ENCODE results near the gene FAM8A1. TPM values are rescaled to one million over a fixed set of nuclear protein-coding genes. Genes with fewer than 3 reads are reported as not detected.
A peak's percentile ranks its signal among the peaks of the same experiment; 100 is the strongest.
"Not testable (repeated sequence)": the region's sequence is repeated elsewhere in the genome, so short reads cannot be mapped to it uniquely, and the experiment has no call there.

Gene FAM8A1
- total RNA-seq, 1 experiment from 2014 or later = 9.0 TPM

- H3K9me3 ChIP-seq (ENCODE audit: low read length) = no peaks in the 10 kb centered on the region
- no peak overlapping the region for H3K27ac ChIP-seq (ENCODE audit: low read length)
- POLR2A ChIA-PET (ENCODE audit: unreplicated experiment) = no interaction called here
- H4K20me1 ChIP-seq (ENCODE audit: low read length) = no peaks in the 10 kb centered on the region
- H3K27me3 ChIP-seq (ENCODE audit: low read length) = no peaks in the 10 kb centered on the region
- ATAC-seq (peak; percentile 75), DNase-seq (peak; percentile 75)
- no peaks in the 10 kb centered on the region for H3K9me2 ChIP-seq (replicated peaks; ENCODE audit: low read length)
- H3K4me3 ChIP-seq (ENCODE audit: low read length) = peak overlapping the region; percentile 15; the same call in 1 of the 2 replicates
- no peak for TF ChIP-seq EZH2phosphoT487 (IDR thresholded peaks at IDR 0.05; ENCODE audit: borderline replicate concordance, low read length)
- peak; percentile 96 for TF ChIP-seq CTCF (conservative IDR thresholded peaks at IDR 0.05; ENCODE audit: low read depth, low read length)
- peaks cover 9% of the 10 kb centered on the region for H3K4me1 ChIP-seq (ENCODE audit: insufficient read depth, low read length)
- H3F3A ChIP-seq (ENCODE audit: low read length, unreplicated experiment) = no peaks in the 10 kb centered on the region
- no peaks in the 10 kb centered on the region for H3K79me2 ChIP-seq (ENCODE audit: low read length)
- intact Hi-C loops (cut with micrococcal nuclease) = loop anchor here (1.0 to 5.0 kb wide), 4 partner anchors 87 to 428 kb away; partner anchors contain the start of gene RBM24
- H3K36me3 ChIP-seq (ENCODE audit: low read depth, low read length) = no peaks in the 10 kb centered on the region
- peak overlapping the region; percentile 35; the same call in 1 of the 2 replicates for H3K4me2 ChIP-seq (ENCODE audit: low read length)
- CTCF ChIA-PET = interaction anchor here (0.5 to 0.9 kb wide), 8 partner anchors 16 to 591 kb away, joined by 3 to 23 read pairs (median 4); partner anchors contain the start of gene FAM8A1
- H2AFZ ChIP-seq (ENCODE audit: low read length) = peak overlapping the region; percentile 58
- no TSS peak for BruUV-seq (replicated peaks)
- H3K9ac ChIP-seq (ENCODE audit: low read length) = no peak overlapping the region
Observed at GRCh38 chr6:17584241-17584803, 15.8 kb upstream of the FAM8A1 start.

DNA sequence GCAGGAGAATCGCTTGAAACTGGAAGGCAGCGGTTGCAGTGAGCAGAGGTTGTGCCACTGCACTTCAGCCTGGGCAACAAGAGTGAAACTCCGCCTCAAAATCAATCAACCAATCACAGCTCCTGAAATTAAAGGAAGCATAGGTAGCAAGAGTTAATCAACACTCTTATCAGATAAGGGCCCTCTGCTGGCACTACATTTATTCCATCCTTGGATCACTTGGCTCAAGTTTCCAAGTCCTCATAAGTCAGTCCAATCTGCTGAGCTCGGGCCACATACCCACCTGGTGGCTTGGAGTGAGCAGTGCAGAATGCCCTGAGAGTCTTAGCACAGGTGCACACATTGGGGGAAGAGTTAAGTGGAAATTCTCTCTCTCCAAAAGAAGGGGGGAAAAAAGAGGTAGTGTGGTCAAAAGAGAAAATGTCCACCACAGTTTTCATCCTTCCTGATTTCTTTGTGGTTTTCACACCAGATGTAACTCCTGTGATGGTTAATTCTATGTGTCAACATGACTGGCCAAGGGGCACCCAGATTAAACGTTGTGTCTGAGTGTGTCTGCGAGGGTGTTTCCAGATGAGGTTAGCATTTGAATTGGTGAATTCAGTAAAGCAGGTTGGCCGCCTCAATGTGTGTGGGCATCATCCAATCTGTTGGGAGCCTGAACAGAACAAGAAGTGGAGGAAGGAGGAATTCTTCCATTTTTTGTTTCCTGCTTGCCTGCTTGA is 14.2 kb upstream of the FAM8A1 start:
- Histone ChIP-seq H3K9ac (ENCODE audit: low read length) (no peak overlapping the region), H3F3A (ENCODE audit: low read length, unreplicated experiment) (no peaks in the 10 kb centered on the region), H3K9me3 (ENCODE audit: low read length) (no peaks in the 10 kb centered on the region), H2AFZ (ENCODE audit: low read length) (no peak overlapping the region), H3K27me3 (ENCODE audit: low read length) (no peaks in the 10 kb centered on the region), H3K9me2 (replicated peaks; ENCODE audit: low read length) (no peaks in the 10 kb centered on the region), H3K4me1 (ENCODE audit: insufficient read depth, low read length) (peaks cover 16% of the 10 kb centered on the region), H3K4me3 (ENCODE audit: low read length) (no peak overlapping the region), H3K79me2 (ENCODE audit: low read length) (no peaks in the 10 kb centered on the region), H3K4me2 (ENCODE audit: low read length) (no peak overlapping the region), H3K36me3 (ENCODE audit: low read depth, low read length) (no peaks in the 10 kb centered on the region), H4K20me1 (ENCODE audit: low read length) (no peaks in the 10 kb centered on the region), H3K27ac (ENCODE audit: low read length) (no peak overlapping the region)
- intact Hi-C loops (cut with micrococcal nuclease) = loop anchor here (2.0 kb wide), 1 partner anchor 229 kb away; no protein-coding TSS in a partner anchor
- CTCF ChIA-PET = interaction anchor here (0.6 kb wide), 2 partner anchors 80 to 158 kb away, joined by 3 read pairs; no protein-coding TSS in a partner anchor
- peak; percentile 74 for DNase-seq
- no TSS peak for BruUV-seq (replicated peaks)
- peak; percentile 67 for TF ChIP-seq CTCF (conservative IDR thresholded peaks at IDR 0.05; ENCODE audit: low read depth, low read length)
- TF ChIP-seq EZH2 (IDR thresholded peaks at IDR 0.05; ENCODE audit: low read length, unreplicated experiment) = no peak
- no peak for TF ChIP-seq EZH2phosphoT487 (IDR thresholded peaks at IDR 0.05; ENCODE audit: borderline replicate concordance, low read length)
- ATAC-seq = peak; percentile 34; the same call in 1 of the 2 replicates
- POLR2A ChIA-PET (ENCODE audit: unreplicated experiment) = interaction anchor here (0.6 to 0.8 kb wide), 2 partner anchors 15 to 156 kb away, joined by 3 to 7 read pairs; no protein-coding TSS in a partner anchor

- H3K27ac ChIP-seq (ENCODE audit: low read length); H3K4me3 ChIP-seq (ENCODE audit: low read length); DNase-seq; H3K27me3 ChIP-seq (ENCODE audit: low read length); POLR2A ChIA-PET (ENCODE audit: unreplicated experiment); H3K9me3 ChIP-seq (ENCODE audit: low read length); H3K9ac ChIP-seq (ENCODE audit: low read length); H4K20me1 ChIP-seq (ENCODE audit: low read length); H3K36me3 ChIP-seq (ENCODE audit: low read depth, low read length); CTCF ChIA-PET; H3K9me2 ChIP-seq (replicated peaks; ENCODE audit: low read length); H3K4me2 ChIP-seq (ENCODE audit: low read length); H3K79me2 ChIP-seq (ENCODE audit: low read length); H3F3A ChIP-seq (ENCODE audit: low read length, unreplicated experiment); ATAC-seq; intact Hi-C loops (cut with micrococcal nuclease); H2AFZ ChIP-seq (ENCODE audit: low read length); BruUV-seq (replicated peaks): not testable (repeated sequence)
- peaks cover 16% of the 10 kb centered on the region for H3K4me1 ChIP-seq (ENCODE audit: insufficient read depth, low read length)
Observed at GRCh38 chr6:17586623-17587022, 13.5 kb upstream of the FAM8A1 start.

All from PC-3 (cell line).